Liver (tissue), 9 donors: ENCODE measurements around the gene WDFY1. TPM values are rescaled to one million over a fixed set of nuclear protein-coding genes. Genes with fewer than 3 reads are reported as not detected.

Experiments
- DNase-seq: peaks from one replicate; pipeline ENCODE4 v3.0.0-alpha.2; 2017; ENCODE audit warnings: low spot score
- H3K27ac ChIP-seq, 2 donors: one replicate each; pipeline ENCODE4 v1.7.0; 2013; ENCODE audit warnings: inconsistent platforms in 2 of 2, low read length in 2 of 2, control low read depth in 1 of 2, low read depth in 1 of 2, mild to moderate bottlenecking in 1 of 2
- H3K27me3 ChIP-seq, 4 donors: one replicate each; pipeline versions ENCODE4 v1.6.1 to v1.7.0; 2013; ENCODE audit warnings: low read length in 3 of 4, inconsistent platforms in 1 of 4, mild to moderate bottlenecking in 1 of 4, moderate library complexity in 1 of 4; ENCODE audit not compliant: control insufficient read depth in 4 of 4, insufficient read depth in 4 of 4
- H3K36me3 ChIP-seq, 4 donors: one replicate each; pipeline versions ENCODE4 v1.6.1 to v1.7.0; 2013; ENCODE audit warnings: low read length in 3 of 4, mild to moderate bottlenecking in 3 of 4, low read depth in 1 of 4, moderate library complexity in 1 of 4; ENCODE audit not compliant: control insufficient read depth in 4 of 4, insufficient read depth in 3 of 4
- H3K4me1 ChIP-seq, 4 donors: one replicate each; pipeline versions ENCODE4 v1.6.1 to v1.7.0; 2013; ENCODE audit warnings: low read length in 3 of 4, mild to moderate bottlenecking in 3 of 4, moderate library complexity in 1 of 4; ENCODE audit not compliant: control insufficient read depth in 4 of 4, insufficient read depth in 4 of 4
- H3K4me3 ChIP-seq, 3 donors: one replicate each; pipeline versions ENCODE4 v1.6.1 to v1.7.0; 2013; ENCODE audit warnings: low read length in 3 of 3, control low read depth in 1 of 3, low read depth in 1 of 3, mild to moderate bottlenecking in 1 of 3
- H3K9ac ChIP-seq, 2 donors: one replicate each; pipeline ENCODE4 v1.7.0; 2013; ENCODE audit warnings: low read length in 2 of 2, mild to moderate bottlenecking in 2 of 2, moderate library complexity in 2 of 2, control low read depth in 1 of 2, low read depth in 1 of 2
- H3K9me3 ChIP-seq, 4 donors: one replicate each; pipeline versions ENCODE4 v1.6.1 to v1.7.0; 2013; ENCODE audit warnings: low read length in 3 of 4; ENCODE audit not compliant: control insufficient read depth in 4 of 4
- EGR1 ChIP-seq, 2 donors: IDR thresholded peaks; 2 replicates each; pipeline ENCODE4 v1.6.1; 2016 to 2018; ENCODE audit warnings: antibody characterized with exemption in 2 of 2, low read depth in 2 of 2
- FOXA1 ChIP-seq: IDR thresholded peaks from 2 replicates; pipeline ENCODE4 v1.6.1; 2016; ENCODE audit warnings: antibody characterized with exemption
- FOXA2 ChIP-seq: IDR thresholded peaks from 2 replicates; pipeline ENCODE4 v1.6.1; 2016; ENCODE audit warnings: antibody characterized with exemption
- GABPA ChIP-seq, 2 donors: IDR thresholded peaks in 1 of 2; conservative IDR thresholded peaks in 1 of 2; 2 replicates each; pipeline ENCODE4 v1.6.1; 2016; ENCODE audit warnings: antibody characterized with exemption in 2 of 2, mild to moderate bottlenecking in 1 of 2, moderate library complexity in 1 of 2
- HNF4A ChIP-seq, 2 donors: conservative IDR thresholded peaks; 2 replicates each; pipeline ENCODE4 v1.6.1; 2016; ENCODE audit warnings: antibody characterized with exemption in 2 of 2, mild to moderate bottlenecking in 2 of 2
- HNF4G ChIP-seq: IDR thresholded peaks from 2 replicates; pipeline ENCODE4 v1.6.1; 2016; ENCODE audit warnings: antibody characterized with exemption
- JUND ChIP-seq, 2 donors: IDR thresholded peaks; 2 replicates each; pipeline ENCODE4 v1.6.1; 2016; ENCODE audit warnings: antibody characterized with exemption in 2 of 2
- NR2F2 ChIP-seq: IDR thresholded peaks from 2 replicates; pipeline ENCODE4 v1.6.1; 2016; ENCODE audit warnings: antibody characterized with exemption
- RAD21 ChIP-seq, 2 donors: IDR thresholded peaks; 2 replicates each; pipeline ENCODE4 v1.6.1; 2016; ENCODE audit warnings: antibody characterized with exemption in 2 of 2, mild to moderate bottlenecking in 2 of 2
- RXRA ChIP-seq, 2 donors: IDR thresholded peaks; 2 replicates each; pipeline ENCODE4 v1.6.1; 2017 to 2018; ENCODE audit warnings: antibody characterized with exemption in 2 of 2, mild to moderate bottlenecking in 1 of 2
- SP1 ChIP-seq: IDR thresholded peaks from 2 replicates; pipeline ENCODE4 v1.6.1; 2018; ENCODE audit warnings: antibody characterized with exemption, mild to moderate bottlenecking
- TAF1 ChIP-seq: conservative IDR thresholded peaks from 2 replicates; pipeline ENCODE4 v1.6.1; 2016; ENCODE audit warnings: antibody characterized with exemption, mild to moderate bottlenecking
- YY1 ChIP-seq: IDR thresholded peaks from 2 replicates; pipeline ENCODE4 v1.6.1; 2016; ENCODE audit warnings: antibody characterized with exemption, mild to moderate bottlenecking
- WGBS: extraction: QIAGEN DNeasy Blood & Tissue Kit; methylation state at CpG from one replicate; pipeline ENCODE4 v1.1.7; 2013; 5-methylcytosine and 5-hydroxymethylcytosine counted together
- polyA plus RNA-seq, 2 donors: library from polyadenylated mRNA; stranded (reverse) in 1 of 2; unstranded in 1 of 2; fragments of 200-250 nt in 1 of 2; fragments of >200 nt in 1 of 2; fragmentation: Nextera tagmentation in 1 of 2; extraction: Ambion mirVana in 1 of 2; gene quantifications; one replicate each; pipeline versions ENCODE4 v1.2.1 to v1.2.3, GENCODE V29; 2013 to 2015
- total RNA-seq, 2 donors: library from RNA; depleted of rRNA; stranded (reverse); fragments of >200 nt; gene quantifications; one replicate each; pipeline ENCODE4 v1.2.3, GENCODE V29; 2014
- TF ChIP-seq, protein P1 (sequence below): IDR thresholded peaks from 2 replicates; pipeline ENCODE4 v1.6.1; 2016; ENCODE audit warnings: antibody characterized with exemption
- TF ChIP-seq, protein P2 (sequence below): fragments of 150-350 bp; IDR thresholded peaks from 2 replicates; pipeline ENCODE4 v1.5.1; 2017; ENCODE audit warnings: improper control_type of control experiment, low read depth, low read length; ENCODE audit not compliant: missing input control
- TF ChIP-seq, protein P3 (sequence below): IDR thresholded peaks from 2 replicates; pipeline ENCODE4 v1.6.1; 2016; ENCODE audit warnings: antibody characterized with exemption, mild to moderate bottlenecking
- TF ChIP-seq, protein P4 (sequence below): IDR thresholded peaks from 2 replicates; pipeline ENCODE4 v1.6.1; 2016; ENCODE audit warnings: antibody characterized with exemption
- donor health status: healthy.
- donor health status: healthy.
- donor health status: healthy.
- donor health status: healthy.
- donor health status: healthy.

WDFY1 gene
- total and polyA plus RNA-seq, 4 donors = 12.0 to 34.2 (median 24.1) TPM

DNA sequence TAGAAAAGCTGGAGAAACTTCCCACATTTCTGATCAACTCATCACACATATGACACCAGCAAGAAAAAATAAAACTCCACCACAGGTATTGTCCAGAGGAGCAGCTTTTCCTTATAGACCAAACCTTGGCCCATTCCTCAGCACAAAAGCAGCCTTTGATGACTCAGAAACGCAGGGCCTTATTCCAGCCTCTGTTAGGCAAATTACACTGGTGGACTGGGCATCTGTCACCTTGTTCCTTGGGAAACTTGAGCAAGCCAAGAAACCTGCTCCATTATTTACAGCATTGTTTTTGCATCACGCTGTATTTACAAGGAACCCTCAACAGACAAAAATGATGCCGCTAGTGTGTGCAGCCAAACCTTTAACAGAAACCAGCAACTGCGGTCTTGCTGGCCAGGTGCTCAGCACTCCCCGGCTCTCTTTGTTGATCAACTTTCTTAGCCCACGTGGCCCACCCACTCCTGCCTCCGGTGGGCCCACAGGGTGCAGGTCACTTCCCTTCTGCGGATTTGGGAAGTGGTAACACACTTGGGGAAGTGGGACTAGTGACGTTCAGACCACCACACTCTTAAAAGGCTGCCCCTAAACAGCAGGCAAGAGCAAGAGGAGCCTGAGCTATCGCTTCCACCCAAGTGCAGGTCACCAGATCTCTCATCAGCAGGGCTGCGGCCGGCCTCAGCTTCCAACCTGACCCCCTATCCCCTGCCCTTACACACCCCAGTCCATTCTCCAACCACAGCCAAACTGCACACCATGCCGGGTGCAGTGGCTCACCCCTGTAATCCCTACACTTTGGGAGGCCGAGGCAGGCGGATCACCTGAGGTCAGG is 109.2 kb downstream of the WDFY1 start:
- no peaks in the 10 kb centered on the region for H3K36me3 ChIP-seq
- H3K9ac ChIP-seq = no peak overlapping the region
- TF ChIP-seq SP1 = no peak
- TF ChIP-seq, protein P1, sequence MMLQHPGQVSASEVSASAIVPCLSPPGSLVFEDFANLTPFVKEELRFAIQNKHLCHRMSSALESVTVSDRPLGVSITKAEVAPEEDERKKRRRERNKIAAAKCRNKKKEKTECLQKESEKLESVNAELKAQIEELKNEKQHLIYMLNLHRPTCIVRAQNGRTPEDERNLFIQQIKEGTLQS = no peak
- TF ChIP-seq YY1 = no peak
- TF ChIP-seq GABPA (IDR thresholded peaks at IDR 0.05 in 1 of 2, conservative IDR thresholded peaks at IDR 0.05 in 1 of 2) = no peak
- no peak for TF ChIP-seq TAF1
- TF ChIP-seq, protein P2, sequence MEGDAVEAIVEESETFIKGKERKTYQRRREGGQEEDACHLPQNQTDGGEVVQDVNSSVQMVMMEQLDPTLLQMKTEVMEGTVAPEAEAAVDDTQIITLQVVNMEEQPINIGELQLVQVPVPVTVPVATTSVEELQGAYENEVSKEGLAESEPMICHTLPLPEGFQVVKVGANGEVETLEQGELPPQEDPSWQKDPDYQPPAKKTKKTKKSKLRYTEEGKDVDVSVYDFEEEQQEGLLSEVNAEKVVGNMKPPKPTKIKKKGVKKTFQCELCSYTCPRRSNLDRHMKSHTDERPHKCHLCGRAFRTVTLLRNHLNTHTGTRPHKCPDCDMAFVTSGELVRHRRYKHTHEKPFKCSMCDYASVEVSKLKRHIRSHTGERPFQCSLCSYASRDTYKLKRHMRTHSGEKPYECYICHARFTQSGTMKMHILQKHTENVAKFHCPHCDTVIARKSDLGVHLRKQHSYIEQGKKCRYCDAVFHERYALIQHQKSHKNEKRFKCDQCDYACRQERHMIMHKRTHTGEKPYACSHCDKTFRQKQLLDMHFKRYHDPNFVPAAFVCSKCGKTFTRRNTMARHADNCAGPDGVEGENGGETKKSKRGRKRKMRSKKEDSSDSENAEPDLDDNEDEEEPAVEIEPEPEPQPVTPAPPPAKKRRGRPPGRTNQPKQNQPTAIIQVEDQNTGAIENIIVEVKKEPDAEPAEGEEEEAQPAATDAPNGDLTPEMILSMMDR = no peak
- TF ChIP-seq, protein P3, sequence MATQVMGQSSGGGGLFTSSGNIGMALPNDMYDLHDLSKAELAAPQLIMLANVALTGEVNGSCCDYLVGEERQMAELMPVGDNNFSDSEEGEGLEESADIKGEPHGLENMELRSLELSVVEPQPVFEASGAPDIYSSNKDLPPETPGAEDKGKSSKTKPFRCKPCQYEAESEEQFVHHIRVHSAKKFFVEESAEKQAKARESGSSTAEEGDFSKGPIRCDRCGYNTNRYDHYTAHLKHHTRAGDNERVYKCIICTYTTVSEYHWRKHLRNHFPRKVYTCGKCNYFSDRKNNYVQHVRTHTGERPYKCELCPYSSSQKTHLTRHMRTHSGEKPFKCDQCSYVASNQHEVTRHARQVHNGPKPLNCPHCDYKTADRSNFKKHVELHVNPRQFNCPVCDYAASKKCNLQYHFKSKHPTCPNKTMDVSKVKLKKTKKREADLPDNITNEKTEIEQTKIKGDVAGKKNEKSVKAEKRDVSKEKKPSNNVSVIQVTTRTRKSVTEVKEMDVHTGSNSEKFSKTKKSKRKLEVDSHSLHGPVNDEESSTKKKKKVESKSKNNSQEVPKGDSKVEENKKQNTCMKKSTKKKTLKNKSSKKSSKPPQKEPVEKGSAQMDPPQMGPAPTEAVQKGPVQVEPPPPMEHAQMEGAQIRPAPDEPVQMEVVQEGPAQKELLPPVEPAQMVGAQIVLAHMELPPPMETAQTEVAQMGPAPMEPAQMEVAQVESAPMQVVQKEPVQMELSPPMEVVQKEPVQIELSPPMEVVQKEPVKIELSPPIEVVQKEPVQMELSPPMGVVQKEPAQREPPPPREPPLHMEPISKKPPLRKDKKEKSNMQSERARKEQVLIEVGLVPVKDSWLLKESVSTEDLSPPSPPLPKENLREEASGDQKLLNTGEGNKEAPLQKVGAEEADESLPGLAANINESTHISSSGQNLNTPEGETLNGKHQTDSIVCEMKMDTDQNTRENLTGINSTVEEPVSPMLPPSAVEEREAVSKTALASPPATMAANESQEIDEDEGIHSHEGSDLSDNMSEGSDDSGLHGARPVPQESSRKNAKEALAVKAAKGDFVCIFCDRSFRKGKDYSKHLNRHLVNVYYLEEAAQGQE = no peak
- TF ChIP-seq HNF4G = no peak
- no peak for TF ChIP-seq EGR1 (IDR thresholded peaks at IDR 0.05; ENCODE audit: low read depth in 2 of 2)
- TF ChIP-seq NR2F2 = no peak
- TF ChIP-seq FOXA1 = no peak
- TF ChIP-seq RAD21 (IDR thresholded peaks at IDR 0.05) = no peak
- TF ChIP-seq RXRA (IDR thresholded peaks at IDR 0.05) = no peak
- TF ChIP-seq JUND (IDR thresholded peaks at IDR 0.05) = no peak
- no peak for TF ChIP-seq FOXA2
- TF ChIP-seq, protein P4, sequence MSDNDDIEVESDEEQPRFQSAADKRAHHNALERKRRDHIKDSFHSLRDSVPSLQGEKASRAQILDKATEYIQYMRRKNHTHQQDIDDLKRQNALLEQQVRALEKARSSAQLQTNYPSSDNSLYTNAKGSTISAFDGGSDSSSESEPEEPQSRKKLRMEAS = no peak
- no peak for TF ChIP-seq HNF4A (conservative IDR thresholded peaks at IDR 0.05)
- no peak for DNase-seq
- H3K4me1 ChIP-seq = peaks cover 2 to 8% (median 6%) of the 10 kb centered on the region in 4 donors
- no peaks in the 10 kb centered on the region for H3K27me3 ChIP-seq
- H3K9me3 ChIP-seq = no peaks in the 10 kb centered on the region
- H3K27ac ChIP-seq = no peak overlapping the region
- H3K4me3 ChIP-seq = no peak overlapping the region
- WGBS = 84% methylated on average over 15 of the region's 15 CpGs

DNA sequence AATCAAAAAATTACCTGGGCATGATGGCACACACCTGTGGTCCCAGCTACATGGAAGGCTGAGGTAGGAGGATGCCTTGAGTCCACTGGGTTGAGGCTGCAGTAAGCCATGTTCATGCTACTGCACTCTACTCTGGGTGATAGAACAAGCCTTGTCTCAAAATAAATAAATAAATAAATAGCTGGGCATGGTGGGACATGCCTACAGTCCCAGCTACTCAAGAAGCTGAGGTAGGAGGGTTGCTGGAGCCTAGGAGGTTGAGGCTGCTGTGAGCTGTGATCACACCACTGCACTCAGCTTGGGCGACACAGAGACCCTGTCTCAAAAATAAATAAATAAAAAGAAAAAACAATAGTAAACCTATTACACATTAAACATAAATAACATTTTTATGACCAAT is 110.7 kb downstream of the WDFY1 start:
- Histone ChIP-seq H3K36me3 (no peaks in the 10 kb centered on the region), H3K27ac (no peak overlapping the region), H3K4me3 (no peak overlapping the region), H3K27me3 (no peaks in the 10 kb centered on the region), H3K9me3 (no peaks in the 10 kb centered on the region), H3K9ac (no peak overlapping the region), H3K4me1 (peaks cover 2 to 8% (median 6%) of the 10 kb centered on the region in 4 donors)
- TF ChIP-seq JUND (IDR thresholded peaks at IDR 0.05) (no peak), HNF4G (no peak), HNF4A (conservative IDR thresholded peaks at IDR 0.05) (no peak)
- TF ChIP-seq, protein P2 = no peak
- no peak for DNase-seq
- WGBS = 96% methylated on average over 1 of the region's 1 CpG
